Cardiac fibroblast (primary cell): ENCODE data around the gene ELOVL6.
A peak's percentile ranks its signal among the peaks of the same experiment; 100 is the strongest.

Experiments
- DNase-seq, 2 donors: peaks; one replicate each; pipeline versions ENCODE4 v3.0.0 to v3.0.0-alpha.2; 2010; ENCODE audit warnings: low read depth in 2 of 2
- H3K4me3 ChIP-seq, 2 donors: replicated peaks in 1 of 2; 1 replicate in 1 of 2; 2 replicates in 1 of 2; pipeline ENCODE4 v1.5.1; 2011; ENCODE audit warnings: low read depth in 2 of 2, low read length in 2 of 2, mild to moderate bottlenecking in 2 of 2, moderate library complexity in 1 of 2
- CTCF ChIP-seq: IDR thresholded peaks from one replicate; pipeline ENCODE4 v1.5.1; 2011; ENCODE audit warnings: low read depth, mild to moderate bottlenecking, low read length, inconsistent platforms

The ELOVL6 gene

GRCh38 chr4:110009550-110009949 lies 188.9 kb downstream of the ELOVL6 start:
- TF ChIP-seq CTCF = no peak
- no peak overlapping the region for H3K4me3 ChIP-seq
- no peak for DNase-seq

- no peak overlapping the region for H3K4me3 ChIP-seq
- no peak for TF ChIP-seq CTCF
- no peak for DNase-seq
Observed at GRCh38 chr4:110008540-110008939, 189.9 kb downstream of the ELOVL6 start.

GRCh38 chr4:110007217-110007616 lies 191.2 kb downstream of the ELOVL6 start:
- TF ChIP-seq CTCF = no peak
- DNase-seq = no peak
- H3K4me3 ChIP-seq = no peak overlapping the region

- no peak overlapping the region for H3K4me3 ChIP-seq
- TF ChIP-seq CTCF = peak; percentile 64
- peak; percentile 84 to 88 for DNase-seq
Observed at GRCh38 chr4:110005461-110006056, 192.9 kb downstream of the ELOVL6 start.

- no peak for TF ChIP-seq CTCF
- no peak overlapping the region for H3K4me3 ChIP-seq
- DNase-seq = no peak
Observed at GRCh38 chr4:110004556-110004955, 193.9 kb downstream of the ELOVL6 start.

GRCh38 chr4:110003401-110004187 lies 194.8 kb downstream of the ELOVL6 start:
- DNase-seq = peak in 1 of 2 donors; percentile 21

More at GRCh38 chr4:110003401-110004187, 194.8 kb downstream of the ELOVL6 start:
- no peak overlapping the region for H3K4me3 ChIP-seq
- TF ChIP-seq CTCF = no peak
